AG04449 (cell line): ENCODE data around the gene LIPG.
A peak's percentile ranks its signal among the peaks of the same experiment; 100 is the strongest.

Experiments
- CTCF ChIA-PET: fragments of 350-600 bp; formaldehyde crosslinking; extraction: SDS; loops from one replicate; lab custom pipeline; 2021; ENCODE audit warnings: antibody characterized with exemption; lab: Yijun Ruan, JAX
- POLR2A ChIA-PET: fragments of 400-600, 350-600 bp; formaldehyde crosslinking; extraction: SDS; loops from one replicate; lab custom pipeline; 2020; ENCODE audit warnings: antibody characterized with exemption, inconsistent platforms; lab: Yijun Ruan, JAX
- DNase-seq: peaks from one replicate; pipeline ENCODE4 v3.0.0-alpha.2; 2010; ENCODE audit warnings: low read depth, low spot score
- H3K4me3 ChIP-seq: 2 replicates; pipeline ENCODE4 v1.5.1; 2011; ENCODE audit warnings: low read depth, mild to moderate bottlenecking, control low read depth, low read length
- CTCF ChIP-seq: IDR thresholded peaks from one replicate; pipeline ENCODE4 v1.5.1; 2011; ENCODE audit warnings: mild to moderate bottlenecking, moderate library complexity, low read length, control low read depth, inconsistent platforms; ENCODE audit not compliant: insufficient read depth; ENCODE audit errors: missing control alignments

The LIPG gene

GRCh38 chr18:49560277-49560623, 1.6 kb upstream of the LIPG start:
- ChIA-PET POLR2A (no interaction called here), CTCF (interaction anchor here (0.9 to 13.3 kb wide), 21 partner anchors 9 to 297 kb away, joined by 3 to 241 read pairs (median 5); no protein-coding TSS in a partner anchor)
- DNase-seq = no peak
- TF ChIP-seq CTCF = no peak
- H3K4me3 ChIP-seq = no peak overlapping the region

GRCh38 chr18:49560624-49561288, 1.1 kb upstream of the LIPG start:
- no peak for TF ChIP-seq CTCF
- no peak for DNase-seq
- ChIA-PET POLR2A (no interaction called here), CTCF (interaction anchor here (0.8 to 13.3 kb wide), 19 partner anchors 9 to 297 kb away, joined by 3 to 241 read pairs (median 5); no protein-coding TSS in a partner anchor)
- H3K4me3 ChIP-seq = peak overlapping the region; percentile 46

GRCh38 chr18:49562481-49563129, 748 bp downstream of the LIPG start:
- DNase-seq = no peak
- H3K4me3 ChIP-seq = no peak overlapping the region
- ChIA-PET CTCF (interaction anchor here (0.7 to 13.3 kb wide), 3 partner anchors 166 to 295 kb away, joined by 3 to 241 read pairs (median 109); no protein-coding TSS in a partner anchor), POLR2A (no interaction called here)
- no peak for TF ChIP-seq CTCF

- CTCF ChIA-PET = interaction anchor here (0.7 to 13.3 kb wide), 3 partner anchors 166 to 294 kb away, joined by 3 to 241 read pairs (median 109); no protein-coding TSS in a partner anchor
- DNase-seq = no peak
- POLR2A ChIA-PET = no interaction called here
- TF ChIP-seq CTCF = no peak
- no peak overlapping the region for H3K4me3 ChIP-seq
These were observed 1.3 kb downstream of the LIPG start for GRCh38 chr18:49563130-49563540.

- CTCF ChIA-PET = interaction anchor here (1.1 to 13.3 kb wide), 3 partner anchors 53 to 293 kb away, joined by 3 to 241 read pairs (median 5); no protein-coding TSS in a partner anchor
- POLR2A ChIA-PET = no interaction called here
- no peak for TF ChIP-seq CTCF
- no peak for DNase-seq
- H3K4me3 ChIP-seq = no peak overlapping the region
These were observed 2.1 kb downstream of the LIPG start for GRCh38 chr18:49563701-49564517.
